ENCODE data around the gene SPAG17. TPM values are rescaled to one million over a fixed set of nuclear protein-coding genes. Genes with fewer than 3 reads are reported as not detected.

Gene SPAG17
- total RNA-seq, 1 experiment from 2014 or later, result not detected

GRCh38 chr1:118013938-118014337 is 171.1 kb downstream of the SPAG17 start:
- Histone ChIP-seq H3K4me2 (ENCODE audit: low read length) (no peak overlapping the region), H3K27me3 (ENCODE audit: insufficient read depth, low read length) (peaks cover 31% of the 10 kb centered on the region), H2AFZ (ENCODE audit: low read depth, low read length, poor library complexity, severe bottlenecking) (no peak overlapping the region), H3K9ac (ENCODE audit: low read length) (no peak overlapping the region), H3K4me1 (ENCODE audit: control insufficient read depth in 1 of 2, insufficient read depth in 2 of 2, low read length in 2 of 2) (no peaks in the 10 kb centered on the region), H3K36me3 (ENCODE audit: control insufficient read depth in 1 of 2, insufficient read depth in 2 of 2, low read length in 2 of 2) (no peaks in the 10 kb centered on the region), H3K27ac (ENCODE audit: low read depth, low read length) (no peak overlapping the region), H3K9me2 (ENCODE audit: insufficient read depth) (no peaks in the 10 kb centered on the region), H3K9me3 (ENCODE audit: control insufficient read depth in 1 of 2, insufficient read depth in 1 of 2, low read depth in 1 of 2, low read length in 2 of 2) (no peaks in the 10 kb centered on the region), H3K4me3 (replicated peaks in 1 of 2; ENCODE audit: low read depth in 1 of 2, low read length in 2 of 2) (no peak overlapping the region), H3K79me2 (ENCODE audit: insufficient read depth, low read length) (no peaks in the 10 kb centered on the region), H4K20me1 (ENCODE audit: insufficient read depth) (no peaks in the 10 kb centered on the region)
- ChIA-PET POLR2A (no interaction called here), CTCF (no interaction called here), RAD21 (ENCODE audit: low non-redundant PET in 1 of 2, low total read pairs in 2 of 2, uncharacterized antibody in 2 of 2, unreplicated experiment in 2 of 2) (no interaction called here)
- ATAC-seq, result no peak
- no peak for TF ChIP-seq SIN3A (IDR thresholded peaks at IDR 0.05; ENCODE audit: low read depth)
- no peak for TF ChIP-seq CEBPB (IDR thresholded peaks at IDR 0.05; ENCODE audit: low read depth)
- no peak for TF ChIP-seq FOSL1 (IDR thresholded peaks at IDR 0.05; ENCODE audit: low read depth)
- TF ChIP-seq ZFX (IDR thresholded peaks at IDR 0.05), result no peak
- TF ChIP-seq SRF (IDR thresholded peaks at IDR 0.05; ENCODE audit: low read depth), result no peak
- TF ChIP-seq, protein P1, sequence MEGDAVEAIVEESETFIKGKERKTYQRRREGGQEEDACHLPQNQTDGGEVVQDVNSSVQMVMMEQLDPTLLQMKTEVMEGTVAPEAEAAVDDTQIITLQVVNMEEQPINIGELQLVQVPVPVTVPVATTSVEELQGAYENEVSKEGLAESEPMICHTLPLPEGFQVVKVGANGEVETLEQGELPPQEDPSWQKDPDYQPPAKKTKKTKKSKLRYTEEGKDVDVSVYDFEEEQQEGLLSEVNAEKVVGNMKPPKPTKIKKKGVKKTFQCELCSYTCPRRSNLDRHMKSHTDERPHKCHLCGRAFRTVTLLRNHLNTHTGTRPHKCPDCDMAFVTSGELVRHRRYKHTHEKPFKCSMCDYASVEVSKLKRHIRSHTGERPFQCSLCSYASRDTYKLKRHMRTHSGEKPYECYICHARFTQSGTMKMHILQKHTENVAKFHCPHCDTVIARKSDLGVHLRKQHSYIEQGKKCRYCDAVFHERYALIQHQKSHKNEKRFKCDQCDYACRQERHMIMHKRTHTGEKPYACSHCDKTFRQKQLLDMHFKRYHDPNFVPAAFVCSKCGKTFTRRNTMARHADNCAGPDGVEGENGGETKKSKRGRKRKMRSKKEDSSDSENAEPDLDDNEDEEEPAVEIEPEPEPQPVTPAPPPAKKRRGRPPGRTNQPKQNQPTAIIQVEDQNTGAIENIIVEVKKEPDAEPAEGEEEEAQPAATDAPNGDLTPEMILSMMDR (IDR thresholded peaks at IDR 0.05 in 2 of 3, conservative IDR thresholded peaks at IDR 0.05 in 1 of 3; ENCODE audit: borderline replicate concordance in 1 of 3, insufficient read depth in 1 of 3, low read depth in 2 of 3, low read length in 2 of 3), result no peak
- TF ChIP-seq, protein P2, sequence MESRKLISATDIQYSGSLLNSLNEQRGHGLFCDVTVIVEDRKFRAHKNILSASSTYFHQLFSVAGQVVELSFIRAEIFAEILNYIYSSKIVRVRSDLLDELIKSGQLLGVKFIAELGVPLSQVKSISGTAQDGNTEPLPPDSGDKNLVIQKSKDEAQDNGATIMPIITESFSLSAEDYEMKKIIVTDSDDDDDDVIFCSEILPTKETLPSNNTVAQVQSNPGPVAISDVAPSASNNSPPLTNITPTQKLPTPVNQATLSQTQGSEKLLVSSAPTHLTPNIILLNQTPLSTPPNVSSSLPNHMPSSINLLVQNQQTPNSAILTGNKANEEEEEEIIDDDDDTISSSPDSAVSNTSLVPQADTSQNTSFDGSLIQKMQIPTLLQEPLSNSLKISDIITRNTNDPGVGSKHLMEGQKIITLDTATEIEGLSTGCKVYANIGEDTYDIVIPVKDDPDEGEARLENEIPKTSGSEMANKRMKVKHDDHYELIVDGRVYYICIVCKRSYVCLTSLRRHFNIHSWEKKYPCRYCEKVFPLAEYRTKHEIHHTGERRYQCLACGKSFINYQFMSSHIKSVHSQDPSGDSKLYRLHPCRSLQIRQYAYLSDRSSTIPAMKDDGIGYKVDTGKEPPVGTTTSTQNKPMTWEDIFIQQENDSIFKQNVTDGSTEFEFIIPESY (IDR thresholded peaks at IDR 0.05; ENCODE audit: extremely low read depth, insufficient replicate concordance, low read length), result no peak
- no peak for TF ChIP-seq EZH2phosphoT487 (IDR thresholded peaks at IDR 0.05; ENCODE audit: borderline replicate concordance)
- no peak for TF ChIP-seq TCF7L2 (IDR thresholded peaks at IDR 0.05; ENCODE audit: borderline replicate concordance, extremely low read depth, insufficient read depth, insufficient read length)
- TF ChIP-seq ZNF274 (IDR thresholded peaks at IDR 0.05; ENCODE audit: low read depth, low read length), result no peak
- TF ChIP-seq CBX3 (IDR thresholded peaks at IDR 0.05; ENCODE audit: low read depth), result no peak
- TF ChIP-seq, protein P3, sequence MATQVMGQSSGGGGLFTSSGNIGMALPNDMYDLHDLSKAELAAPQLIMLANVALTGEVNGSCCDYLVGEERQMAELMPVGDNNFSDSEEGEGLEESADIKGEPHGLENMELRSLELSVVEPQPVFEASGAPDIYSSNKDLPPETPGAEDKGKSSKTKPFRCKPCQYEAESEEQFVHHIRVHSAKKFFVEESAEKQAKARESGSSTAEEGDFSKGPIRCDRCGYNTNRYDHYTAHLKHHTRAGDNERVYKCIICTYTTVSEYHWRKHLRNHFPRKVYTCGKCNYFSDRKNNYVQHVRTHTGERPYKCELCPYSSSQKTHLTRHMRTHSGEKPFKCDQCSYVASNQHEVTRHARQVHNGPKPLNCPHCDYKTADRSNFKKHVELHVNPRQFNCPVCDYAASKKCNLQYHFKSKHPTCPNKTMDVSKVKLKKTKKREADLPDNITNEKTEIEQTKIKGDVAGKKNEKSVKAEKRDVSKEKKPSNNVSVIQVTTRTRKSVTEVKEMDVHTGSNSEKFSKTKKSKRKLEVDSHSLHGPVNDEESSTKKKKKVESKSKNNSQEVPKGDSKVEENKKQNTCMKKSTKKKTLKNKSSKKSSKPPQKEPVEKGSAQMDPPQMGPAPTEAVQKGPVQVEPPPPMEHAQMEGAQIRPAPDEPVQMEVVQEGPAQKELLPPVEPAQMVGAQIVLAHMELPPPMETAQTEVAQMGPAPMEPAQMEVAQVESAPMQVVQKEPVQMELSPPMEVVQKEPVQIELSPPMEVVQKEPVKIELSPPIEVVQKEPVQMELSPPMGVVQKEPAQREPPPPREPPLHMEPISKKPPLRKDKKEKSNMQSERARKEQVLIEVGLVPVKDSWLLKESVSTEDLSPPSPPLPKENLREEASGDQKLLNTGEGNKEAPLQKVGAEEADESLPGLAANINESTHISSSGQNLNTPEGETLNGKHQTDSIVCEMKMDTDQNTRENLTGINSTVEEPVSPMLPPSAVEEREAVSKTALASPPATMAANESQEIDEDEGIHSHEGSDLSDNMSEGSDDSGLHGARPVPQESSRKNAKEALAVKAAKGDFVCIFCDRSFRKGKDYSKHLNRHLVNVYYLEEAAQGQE (IDR thresholded peaks at IDR 0.05; ENCODE audit: low read depth), result no peak
- DNase-seq (ENCODE audit: low read depth, low spot score), result no peak
- no TSS peak for BruUV-seq (replicated peaks)
- intact Hi-C loops (cut with micrococcal nuclease), result no loop called here

Data from HCT116 (cell line).